NCI-H128 (cell line): ENCODE results near the gene TIMM23.
"Not testable (repeated sequence)": the region's sequence is repeated elsewhere in the genome, so short reads cannot be mapped to it uniquely, and the experiment has no call there.

Experiments used
- DNase-seq: peaks from one replicate; lab custom pipeline; 2025; ENCODE audit not compliant: unreplicated experiment; lab: John Stamatoyannopoulos, UW

Gene TIMM23, protein sequence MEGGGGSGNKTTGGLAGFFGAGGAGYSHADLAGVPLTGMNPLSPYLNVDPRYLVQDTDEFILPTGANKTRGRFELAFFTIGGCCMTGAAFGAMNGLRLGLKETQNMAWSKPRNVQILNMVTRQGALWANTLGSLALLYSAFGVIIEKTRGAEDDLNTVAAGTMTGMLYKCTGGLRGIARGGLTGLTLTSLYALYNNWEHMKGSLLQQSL

GRCh38 chr10:45972106-45972812 is at the start of gene TIMM23:
TIMM23 (plus strand) TSS chr10:45972489; CDS start chr10:45972625, 136 bp downstream.
- peak; percentile 14 for DNase-seq

- DNase-seq, result not testable (repeated sequence)
Measured at GRCh38 chr10:45926790-45927189, 45.5 kb upstream of the TIMM23 start.

DNA sequence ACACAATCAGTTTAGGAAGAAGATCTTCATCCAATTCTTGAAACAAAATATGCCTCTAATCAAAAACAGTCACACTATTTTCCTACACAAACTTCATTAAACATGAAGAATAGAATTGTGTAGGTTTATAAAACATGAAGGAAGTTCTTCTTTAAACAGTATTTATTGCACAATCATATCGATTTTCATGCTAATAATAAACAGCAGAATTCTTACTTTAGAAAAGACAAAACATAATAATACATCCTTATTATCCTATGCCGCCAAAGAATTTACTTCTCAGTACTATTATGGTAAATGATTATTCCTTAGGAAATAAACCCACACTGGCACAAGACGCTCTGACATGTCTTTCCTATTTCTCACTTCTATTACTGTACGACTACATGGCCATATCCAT is 41.0 kb upstream of the TIMM23 start:
- DNase-seq, result not testable (repeated sequence)

DNA sequence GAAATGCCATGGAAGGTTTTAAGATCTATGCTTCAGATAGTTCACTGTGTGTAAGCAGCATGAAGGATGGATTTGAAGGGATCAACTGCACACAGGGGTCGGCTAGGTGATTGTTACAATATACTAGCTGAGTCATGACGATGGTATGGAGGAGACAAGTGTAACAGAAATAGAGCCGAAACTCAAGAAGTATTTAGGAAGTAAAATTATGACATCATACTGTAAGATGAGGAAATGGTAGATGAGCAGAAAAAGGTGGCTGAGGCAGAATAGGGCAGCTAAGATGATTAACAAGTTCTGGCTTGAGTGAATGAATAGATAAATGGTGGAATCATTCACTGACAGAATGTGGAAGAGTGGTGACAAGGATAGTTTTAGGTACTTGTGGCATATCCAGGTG is 37.5 kb upstream of the TIMM23 start:
- DNase-seq, result not testable (repeated sequence)

- DNase-seq, result not testable (repeated sequence)
Measured at GRCh38 chr10:45939176-45939697, 33.1 kb upstream of the TIMM23 start.

- not testable (repeated sequence) for DNase-seq
Measured at GRCh38 chr10:45941196-45941595, 31.1 kb upstream of the TIMM23 start.

- not testable (repeated sequence) for DNase-seq
Measured at GRCh38 chr10:45945476-45945875, 26.8 kb upstream of the TIMM23 start.

- DNase-seq, result not testable (repeated sequence)
Measured at GRCh38 chr10:45947363-45947762, 24.9 kb upstream of the TIMM23 start.

- DNase-seq, result not testable (repeated sequence)
Measured at GRCh38 chr10:45948801-45949200, 23.5 kb upstream of the TIMM23 start.

GRCh38 chr10:45954367-45954766 is 17.9 kb upstream of the TIMM23 start:
- DNase-seq, result not testable (repeated sequence)

- DNase-seq, result not testable (repeated sequence)
Measured at GRCh38 chr10:45956634-45957033, 15.7 kb upstream of the TIMM23 start.

GRCh38 chr10:45957928-45958327 is 14.4 kb upstream of the TIMM23 start:
- not testable (repeated sequence) for DNase-seq

DNA sequence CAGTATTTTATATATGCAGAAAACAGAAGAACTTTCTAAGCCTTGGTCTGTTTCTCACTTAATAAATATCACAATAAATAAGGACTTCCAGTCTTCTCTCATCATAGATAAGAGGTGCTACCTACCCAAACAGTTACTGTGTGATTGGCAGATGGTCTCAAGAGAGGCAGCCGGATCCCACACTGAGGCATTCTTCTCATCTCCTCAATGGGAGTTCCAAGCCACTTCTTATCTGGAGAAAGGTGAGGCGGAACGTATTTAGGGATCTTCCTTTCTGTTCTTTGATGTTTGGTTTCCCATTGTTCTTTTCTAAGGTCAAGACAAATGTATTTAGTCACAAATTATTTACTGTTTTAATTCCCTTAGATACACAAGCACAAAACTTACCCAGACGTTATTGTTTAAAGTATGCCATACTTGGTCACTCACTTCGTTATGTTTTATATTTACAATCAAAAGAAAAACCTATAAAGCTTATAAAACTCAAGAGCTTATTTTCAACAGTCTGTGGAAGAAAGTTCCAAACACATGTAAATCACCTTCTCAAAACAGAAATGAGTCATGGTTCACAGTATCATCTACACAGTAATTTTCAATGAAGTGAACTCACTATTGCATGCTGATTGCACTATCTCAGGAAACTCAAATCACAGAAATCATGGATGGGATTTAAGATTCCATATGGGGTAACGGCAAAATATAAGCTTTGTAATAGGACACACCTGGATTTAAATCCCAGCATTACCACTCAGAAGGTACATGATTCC is 9.4 kb upstream of the TIMM23 start:
- DNase-seq, result not testable (repeated sequence)

DNA sequence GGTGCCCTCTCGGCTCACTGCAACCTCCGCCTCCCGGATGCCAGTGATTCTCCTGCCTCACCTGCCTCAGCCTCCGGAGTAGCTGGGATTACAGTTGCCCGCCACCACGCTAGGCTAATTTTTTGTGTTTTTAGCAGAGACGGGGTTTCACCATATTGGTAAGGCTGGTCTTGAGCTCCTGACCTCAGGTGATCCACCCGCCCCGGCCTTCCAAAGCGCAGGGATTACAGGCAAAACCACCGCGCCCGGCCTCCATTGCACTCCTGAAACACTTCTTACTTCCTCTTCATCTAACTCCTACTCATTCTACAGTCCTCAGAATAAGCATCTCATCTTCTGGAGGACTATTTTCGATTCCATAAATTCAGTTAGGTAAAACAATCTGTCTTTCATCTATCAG is 1.3 kb upstream of the TIMM23 start:
- DNase-seq, result not testable (repeated sequence)

DNA sequence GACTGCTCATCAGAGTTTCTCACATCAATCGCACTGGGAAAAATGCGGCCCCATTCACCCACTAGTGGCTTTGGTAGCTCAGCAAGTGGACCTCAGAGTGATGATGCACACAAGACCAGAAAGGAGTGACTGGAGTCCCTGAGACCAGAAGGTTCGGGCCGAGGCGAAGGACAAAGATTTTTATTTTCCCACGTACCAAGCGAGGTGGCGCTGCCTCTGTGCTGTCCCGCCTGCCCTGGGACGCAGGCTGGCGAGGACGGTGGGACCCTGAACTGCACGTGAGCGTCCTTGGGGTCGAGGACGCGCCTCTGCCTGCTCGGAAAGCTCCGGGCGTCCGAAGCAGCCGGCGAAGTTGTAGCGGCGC is 565 bp upstream of the TIMM23 start:
- not testable (repeated sequence) for DNase-seq

DNA sequence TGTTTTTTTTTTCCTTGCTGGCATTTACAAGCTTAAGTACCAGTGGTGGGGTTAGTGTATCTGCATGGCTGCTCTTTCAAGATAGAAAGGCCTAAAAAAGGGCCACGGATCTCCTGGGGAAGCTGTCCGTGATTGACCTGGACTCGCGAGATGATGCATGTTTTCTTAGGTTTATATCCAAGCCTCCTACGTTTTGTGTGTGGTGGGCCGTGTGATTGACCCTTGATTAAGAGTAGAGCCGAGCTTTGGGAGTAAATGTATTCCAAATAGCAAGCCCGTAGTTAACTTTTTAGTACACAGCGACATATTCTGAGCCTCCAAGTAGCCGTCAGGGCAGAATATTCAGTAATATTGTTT is 502 bp downstream of the TIMM23 start:
- DNase-seq, result not testable (repeated sequence)

- not testable (repeated sequence) for DNase-seq
Measured at GRCh38 chr10:45974041-45974440, 1.8 kb downstream of the TIMM23 start.

DNA sequence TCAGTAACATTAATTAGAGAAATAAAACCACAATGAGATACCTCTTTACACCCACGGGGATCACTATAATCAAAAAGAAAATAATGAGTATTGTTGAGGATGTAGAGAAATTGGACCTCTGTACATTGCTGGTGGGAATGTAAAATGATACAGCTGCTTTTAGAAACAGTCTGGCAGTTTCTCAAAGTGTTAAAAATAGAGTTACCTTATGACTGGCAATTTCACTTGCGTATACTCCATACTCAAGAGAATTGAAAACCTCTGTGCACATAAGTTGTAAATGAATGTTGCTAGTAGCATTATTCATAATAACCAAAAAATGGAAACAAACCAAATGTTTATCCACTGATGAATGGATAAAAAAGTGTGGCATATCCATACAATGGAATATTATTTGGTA is 6.3 kb downstream of the TIMM23 start:
- DNase-seq, result not testable (repeated sequence)

DNA sequence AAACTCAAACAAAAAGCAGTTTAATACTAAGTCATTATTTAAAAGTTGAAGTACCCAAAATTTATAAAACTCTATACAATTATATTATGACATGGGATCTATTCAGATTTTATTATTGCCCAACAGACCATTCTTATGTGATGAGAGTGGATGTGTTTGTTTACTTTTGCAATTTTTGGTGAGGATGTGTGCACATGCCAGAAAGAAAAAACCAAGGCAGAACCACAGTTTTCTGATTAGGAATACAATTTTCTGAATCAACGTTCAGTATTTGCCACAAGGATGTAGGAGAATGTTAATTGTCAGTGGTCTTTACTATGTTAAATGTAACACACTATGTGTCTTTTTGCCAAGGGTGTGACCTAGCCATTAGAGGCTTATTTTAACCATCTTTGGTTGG is 9.1 kb downstream of the TIMM23 start:
- not testable (repeated sequence) for DNase-seq

DNA sequence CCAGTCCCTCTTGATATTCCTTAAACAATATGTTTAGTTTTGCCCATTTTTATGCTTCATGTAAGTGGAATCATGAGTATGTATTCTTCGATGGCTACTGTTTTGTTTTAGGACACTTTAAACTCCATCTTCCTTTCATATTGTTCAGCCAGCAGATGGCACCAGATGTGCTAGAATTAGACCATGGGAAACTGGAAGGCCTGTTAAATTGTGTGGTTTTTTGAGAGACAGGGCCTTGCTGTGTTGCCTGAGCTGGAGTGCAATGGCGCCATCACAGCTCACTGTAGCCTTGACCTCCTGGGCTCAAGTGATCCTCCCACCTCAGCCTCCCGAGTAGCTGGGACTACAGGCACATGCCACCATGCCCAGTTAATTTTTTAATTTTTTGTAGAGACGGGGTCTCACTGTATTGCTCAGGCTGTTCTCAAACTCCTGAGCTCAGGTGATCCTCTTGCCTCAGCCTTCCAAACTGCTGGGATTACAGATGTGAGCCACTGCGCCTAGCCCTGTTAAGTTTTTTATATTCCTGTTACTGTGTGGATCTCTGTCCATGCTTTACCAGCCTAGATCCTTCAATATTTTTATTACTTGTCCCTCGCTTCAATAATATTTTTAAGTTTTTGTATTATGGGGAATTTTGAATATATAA is 11.4 kb downstream of the TIMM23 start:
- DNase-seq, result not testable (repeated sequence)

DNA sequence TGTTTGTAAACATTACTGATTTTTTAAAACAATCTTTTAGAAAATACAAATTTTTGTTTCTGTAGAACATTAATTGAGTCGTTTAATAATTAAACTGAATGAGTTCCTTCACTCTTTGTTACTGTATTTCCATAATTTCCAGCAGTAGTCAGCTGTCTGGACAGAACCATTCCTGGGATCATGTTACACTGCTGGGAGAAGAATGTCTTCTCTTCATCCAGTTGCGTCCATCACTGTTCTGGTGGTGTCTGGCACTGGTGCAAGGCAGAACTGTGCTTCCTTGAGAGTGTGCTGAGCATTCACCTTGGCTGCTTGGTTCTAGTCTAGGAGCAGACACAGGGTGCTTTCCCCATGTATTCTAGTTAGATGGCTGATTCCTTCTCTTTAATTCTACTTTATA is 12.2 kb downstream of the TIMM23 start:
- not testable (repeated sequence) for DNase-seq
